ENCODE measurements around the gene EEFSEC. TPM values are rescaled to one million over a fixed set of nuclear protein-coding genes. Genes with fewer than 3 reads are reported as not detected.

The EEFSEC gene
- total and polyA plus RNA-seq, 2 of the 8 experiments (the other 6 are each of a cell fraction or from before 2014, with no cell fraction given): 13.1 to 19.8 TPM

- no peaks in the 10 kb centered on the region for H3K79me2 ChIP-seq (ENCODE audit: control insufficient read depth in 1 of 2, insufficient read depth in 2 of 2, low read length in 2 of 2)
- ChIA-PET POLR2A (ENCODE audit: partially characterized antibody) (interaction anchor here (1.3 kb wide), 1 partner anchor 9 kb away, joined by 3 read pairs; no protein-coding TSS in a partner anchor), CTCF (ENCODE audit: partially characterized antibody) (interaction anchor here (0.8 to 12.7 kb wide), 8 partner anchors 8 to 119 kb away, joined by 3 to 135 read pairs (median 4); no protein-coding TSS in a partner anchor)
- no peak for TF ChIP-seq TCF12 (IDR thresholded peaks at IDR 0.05; ENCODE audit: low read depth, low read length)
- no peak for TF ChIP-seq GABPA (IDR thresholded peaks at IDR 0.05; ENCODE audit: borderline replicate concordance, insufficient read depth, low read length)
- no peak for TF ChIP-seq BRCA1 (IDR thresholded peaks at IDR 0.05; ENCODE audit: low read depth, low read length)
- TF ChIP-seq CBX8 (IDR thresholded peaks at IDR 0.05; ENCODE audit: borderline replicate concordance, low read depth, low read length): no peak
- no peak for TF ChIP-seq YY1 (IDR thresholded peaks at IDR 0.05; ENCODE audit: low read depth, low read length)
- TF ChIP-seq TEAD4 (IDR thresholded peaks at IDR 0.05; ENCODE audit: low read depth, low read length): no peak
- TF ChIP-seq TBP (IDR thresholded peaks at IDR 0.05; ENCODE audit: low read depth, low read length): no peak
- no peak for TF ChIP-seq BACH1 (IDR thresholded peaks at IDR 0.05; ENCODE audit: low read length)
- TF ChIP-seq POLR2AphosphoS5 (IDR thresholded peaks at IDR 0.05; ENCODE audit: low read depth, low read length): no peak
Measured at GRCh38 chr3:128456776-128457715, 303.8 kb downstream of the EEFSEC start.

More at GRCh38 chr3:128456776-128457715, 303.8 kb downstream of the EEFSEC start:
- Histone ChIP-seq H3K14ac (ENCODE audit: insufficient read length) (no peak overlapping the region), H4K5ac (ENCODE audit: insufficient read length, low read depth, low read length) (no peak overlapping the region), H3K23me2 (ENCODE audit: low read depth, low read length) (no peaks in the 10 kb centered on the region), H2BK12ac (ENCODE audit: low read depth, low read length) (no peak overlapping the region), H3K4me2 (ENCODE audit: insufficient read depth in 1 of 2, low read depth in 2 of 2, low read length in 2 of 2) (no peak overlapping the region), H2AK5ac (ENCODE audit: low read depth, low read length) (no peak overlapping the region), H3K9ac (replicated peaks in 1 of 4; ENCODE audit: extremely low read depth in 1 of 4, low read depth in 3 of 4, low read length in 3 of 4) (no peak overlapping the region), H3K27me3 (replicated peaks in 1 of 4; ENCODE audit: control insufficient read depth in 3 of 4, extremely low read depth in 1 of 4, insufficient read depth in 3 of 4, low read length in 3 of 4) (peaks cover 0 to 6% (median 0%) of the 10 kb centered on the region in 4 experiments; a peak in 4 of 7 replicates), H3K4me3 (ENCODE audit: extremely low read depth in 1 of 4, insufficient read depth in 2 of 4, low read depth in 3 of 4, low read length in 4 of 4) (no peak overlapping the region), H2BK15ac (ENCODE audit: low read length) (no peak overlapping the region), H2BK120ac (replicated peaks; ENCODE audit: low read depth, low read length) (no peak overlapping the region), H3K79me1 (ENCODE audit: low read depth, low read length) (no peaks in the 10 kb centered on the region), H3K56ac (replicated peaks; ENCODE audit: insufficient read length, low read depth, low read length) (no peak overlapping the region), H2AFZ (ENCODE audit: low read length) (no peak overlapping the region), H2BK20ac (ENCODE audit: low read length) (no peak overlapping the region), H2BK5ac (ENCODE audit: low read depth, low read length) (no peak overlapping the region), H3K36me3 (ENCODE audit: control insufficient read depth in 2 of 4, insufficient read depth in 4 of 4, low read length in 3 of 4) (no peaks in the 10 kb centered on the region), H3K4ac (replicated peaks; ENCODE audit: insufficient read length, low read depth, low read length) (no peak overlapping the region), H4K8ac (ENCODE audit: extremely low read depth, insufficient read depth, low read length) (no peak overlapping the region; the same call in 1 of the 2 replicates), H3K4me1 (replicated peaks in 1 of 4; ENCODE audit: control insufficient read depth in 3 of 4, insufficient read depth in 4 of 4, low read length in 3 of 4) (peaks cover 0 to 5% (median 0%) of the 10 kb centered on the region in 4 experiments; a peak in 1 of 7 replicates), H3K23ac (ENCODE audit: insufficient read length) (no peak overlapping the region), H3K27ac (ENCODE audit: low read depth, low read length) (no peak overlapping the region), H4K91ac (replicated peaks; ENCODE audit: insufficient read length, low read length) (no peak overlapping the region), H4K20me1 (replicated peaks in 1 of 2; ENCODE audit: control insufficient read depth in 1 of 2, insufficient read depth in 2 of 2, low read length in 2 of 2) (peaks cover 0 to 1% of the 10 kb centered on the region in 2 experiments), H3K9me3 (ENCODE audit: insufficient read depth in 2 of 2, low read depth in 1 of 2, low read length in 1 of 2) (no peaks in the 10 kb centered on the region), H3K18ac (ENCODE audit: extremely low read depth, low read length) (no peak overlapping the region)
- DNase-seq (ENCODE audit: low read depth in 1 of 2, low spot score in 2 of 2) (no peak), FAIRE-seq (no peak)
- 77% methylated on average over 13 of the region's 27 CpGs; no CpG with 5 or more reads in 1 of the 2 experiments for WGBS, 2 experiments (ENCODE audit: extremely low coverage in 1 of 2, insufficient coverage in 1 of 2, insufficient read length in 1 of 2, insufficient replicate concordance in 2 of 2, low coverage in 1 of 2, low lambda C conversion rate in 2 of 2, missing lambda C conversion rate in 1 of 2)
